Sciatic nerve (tissue), 2 donors: ENCODE data around the gene MYDGF. TPM values are rescaled to one million over a fixed set of nuclear protein-coding genes. Genes with fewer than 3 reads are reported as not detected.

Experiments
- ATAC-seq: fragments of 200-7000 bp; cut with Tn5 transposase; one replicate; pipeline ENCODE4 v1.9.1; 2020; ENCODE audit warnings: mild to moderate bottlenecking, moderate library complexity
- DNase-seq: peaks from one replicate; pipeline ENCODE4 v3.0.0-alpha.2; 2020; ENCODE audit warnings: low spot score
- intact Hi-C: fragments of 100-400 bp; cut with DNase I; formaldehyde crosslinking; loops from one replicate; pipeline ENCODE4 v1.14.2; 2022
- total RNA-seq: library from RNA; stranded (reverse); fragmentation: NEBNext Ultra II Directional; extraction: Animal tissue kit (Norgen Biotek cat#: 25700); gene quantifications from one replicate; pipeline ENCODE4 v1.2.1, GENCODE V29; 2021
- donor health status: DM: no; HTN: no; CAD: no.
- donor health status: DM: no; HTN: no; CAD: no.

MYDGF gene
- total RNA-seq, 1 donor from 2014 or later: 49.1 TPM

- intact Hi-C loops: no loop called here
- DNase-seq (no peak), ATAC-seq (no peak)
Observed at GRCh38 chr19:4624301-4624700, 45.8 kb downstream of the MYDGF start.

GRCh38 chr19:4622695-4623421 lies 47.3 kb downstream of the MYDGF start:
- ATAC-seq (no peak), DNase-seq (no peak)
- intact Hi-C loops: no loop called here

- no peak for DNase-seq
- intact Hi-C loops: no loop called here
- no peak for ATAC-seq
Observed at GRCh38 chr19:4620675-4621074, 49.5 kb downstream of the MYDGF start.

GRCh38 chr19:4619668-4620294 lies 50.4 kb downstream of the MYDGF start:
- ATAC-seq (no peak), DNase-seq (no peak)
- intact Hi-C loops: no loop called here

GRCh38 chr19:4618019-4618418 lies 52.1 kb downstream of the MYDGF start:
- ATAC-seq (no peak), DNase-seq (no peak)
- intact Hi-C loops: no loop called here

GRCh38 chr19:4613254-4613751 lies 56.8 kb downstream of the MYDGF start:
- intact Hi-C loops: no loop called here
- DNase-seq: no peak
- ATAC-seq: no peak

GRCh38 chr19:4609878-4610511 lies 60.1 kb downstream of the MYDGF start:
- ATAC-seq (peak; percentile 48), DNase-seq (no peak)
- intact Hi-C loops: no loop called here

Other genes starting within 250 kb of the MYDGF start
- gene UBXN6, start 212.5 kb downstream of the MYDGF start, total RNA-seq: 107 TPM
- gene HDGFL2, start 198.0 kb downstream of the MYDGF start, total RNA-seq: 37.7 TPM
- gene PLIN4, start 151.9 kb downstream of the MYDGF start, total RNA-seq: 58.1 TPM
- 17.1 TPM for gene PLIN5, start 135.1 kb downstream of the MYDGF start, total RNA-seq
- 2.9 TPM for gene LRG1, start 130.3 kb downstream of the MYDGF start, total RNA-seq
- gene SEMA6B, start 110.7 kb downstream of the MYDGF start, total RNA-seq: 28.2 TPM
- gene TNFAIP8L1, start 30.8 kb downstream of the MYDGF start, total RNA-seq: 12.8 TPM
- 47.7 TPM for gene DPP9, start 53.5 kb upstream of the MYDGF start, total RNA-seq
- 7.5 TPM for gene FEM1A, start 121.4 kb upstream of the MYDGF start, total RNA-seq
- gene TICAM1, start 161.4 kb upstream of the MYDGF start, total RNA-seq: 10.8 TPM
- 32.1 TPM for gene PLIN3, start 197.3 kb upstream of the MYDGF start, total RNA-seq
- gene ARRDC5, start 232.6 kb upstream of the MYDGF start, total RNA-seq: 1.1 TPM
- gene UHRF1, start 239.2 kb upstream of the MYDGF start, total RNA-seq: 1.2 TPM